DOHH2 (cell line): ENCODE data around the gene PLEKHM3.
"Not testable (repeated sequence)": the region's sequence is repeated elsewhere in the genome, so short reads cannot be mapped to it uniquely, and the experiment has no call there.

Experiments
- H3F3A ChIP-seq: fragments of 200-600 bp; sonication (generic), shearing (Covaris generic); 2 replicates; pipeline ENCODE4 v1.6.0; 2016; ENCODE audit warnings: antibody characterized with exemption, mild to moderate bottlenecking; ENCODE audit not compliant: control insufficient read depth, insufficient read depth
- H3K27ac ChIP-seq: fragments of 200-600 bp; sonication (generic); 2 replicates; pipeline ENCODE4 v1.5.1; 2014; ENCODE audit warnings: low read depth, mild to moderate bottlenecking, low read length, moderate library complexity
- H3K27me3 ChIP-seq: fragments of 200-600 bp; sonication (generic); 2 replicates; pipeline ENCODE4 v1.6.1; 2014; ENCODE audit warnings: mild to moderate bottlenecking, low read length, mixed read lengths; ENCODE audit not compliant: control insufficient read depth
- H3K36me3 ChIP-seq: fragments of 200-600 bp; sonication (generic); 2 replicates; pipeline ENCODE4 v1.6.1; 2014; ENCODE audit warnings: mild to moderate bottlenecking, low read length, moderate library complexity, mixed read lengths; ENCODE audit not compliant: control insufficient read depth
- H3K4me1 ChIP-seq: fragments of 200-600 bp; sonication (generic); 2 replicates; pipeline ENCODE4 v1.6.1; 2014; ENCODE audit warnings: mild to moderate bottlenecking, low read length, mixed read lengths; ENCODE audit not compliant: control insufficient read depth
- H3K4me2 ChIP-seq: fragments of 200-600 bp; sonication (generic); 2 replicates; pipeline ENCODE4 v1.6.0; 2014; ENCODE audit warnings: mild to moderate bottlenecking, low read length, moderate library complexity
- H3K4me3 ChIP-seq: fragments of 200-600 bp; sonication (generic); 2 replicates; pipeline ENCODE4 v1.5.1; 2014; ENCODE audit warnings: mild to moderate bottlenecking, low read length, mixed read lengths
- H3K79me2 ChIP-seq: fragments of 200-600 bp; sonication (generic); 2 replicates; pipeline ENCODE4 v1.6.1; 2014; ENCODE audit warnings: mild to moderate bottlenecking, low read length, mixed read lengths; ENCODE audit not compliant: control insufficient read depth
- H3K9me2 ChIP-seq: fragments of 200-600 bp; sonication (generic); replicated peaks from 2 replicates; pipeline ENCODE4 v1.6.1; 2014; ENCODE audit warnings: mild to moderate bottlenecking, low read length, mixed read lengths; ENCODE audit not compliant: control insufficient read depth
- H3K9me3 ChIP-seq: fragments of 200-600 bp; sonication (generic); 2 replicates; pipeline ENCODE4 v1.6.1; 2014; ENCODE audit warnings: antibody characterized with exemption, low read length, mixed read lengths; ENCODE audit not compliant: control insufficient read depth, insufficient read depth
- H4K20me1 ChIP-seq: fragments of 200-600 bp; sonication (generic); 2 replicates; pipeline ENCODE4 v1.6.0; 2014; ENCODE audit warnings: low read depth, mild to moderate bottlenecking, antibody characterized with exemption, low read length, moderate library complexity; ENCODE audit not compliant: control insufficient read depth, insufficient read depth
- CTCF ChIP-seq: fragments of 200-600 bp; sonication (generic); IDR thresholded peaks from one replicate; pipeline ENCODE4 v1.5.1; 2014; ENCODE audit warnings: antibody characterized with exemption, mild to moderate bottlenecking, low read depth, low read length; ENCODE audit not compliant: poor library complexity, severe bottlenecking
- EZH2phosphoT487 ChIP-seq: fragments of 200-600 bp; sonication (generic); IDR thresholded peaks from 2 replicates; pipeline ENCODE4 v1.6.1; 2017; ENCODE audit warnings: borderline replicate concordance, mild to moderate bottlenecking, antibody characterized with exemption, low read length, moderate library complexity, mixed read lengths

PLEKHM3 gene

GRCh38 chr2:207950063-207950760 lies 75.1 kb downstream of the PLEKHM3 start:
- H3K4me3 ChIP-seq: no peak overlapping the region
- no peaks in the 10 kb centered on the region for H3K9me3 ChIP-seq
- no peaks in the 10 kb centered on the region for H4K20me1 ChIP-seq
- H3K27me3 ChIP-seq: no peaks in the 10 kb centered on the region
- TF ChIP-seq EZH2phosphoT487 (no peak), CTCF (no peak)
- no peak overlapping the region for H3K27ac ChIP-seq
- H3K9me2 ChIP-seq: no peaks in the 10 kb centered on the region
- H3K79me2 ChIP-seq: no peaks in the 10 kb centered on the region
- H3K4me1 ChIP-seq: peaks cover 17% of the 10 kb centered on the region
- no peaks in the 10 kb centered on the region for H3K36me3 ChIP-seq
- H3F3A ChIP-seq: 0 out of 2 replicates have a peak, but pooled peaks cover 2% of the 10 kb centered on the region
- H3K4me2 ChIP-seq: no peak overlapping the region

- not testable (repeated sequence) for H4K20me1 ChIP-seq, H3K4me2 ChIP-seq, H3K36me3 ChIP-seq, H3K27ac ChIP-seq, H3K4me3 ChIP-seq, H3K27me3 ChIP-seq, H3F3A ChIP-seq, H3K79me2 ChIP-seq, H3K9me3 ChIP-seq, H3K9me2 ChIP-seq
- peaks cover 17% of the 10 kb centered on the region for H3K4me1 ChIP-seq
These were observed 76.1 kb downstream of the PLEKHM3 start for GRCh38 chr2:207949245-207949644.

GRCh38 chr2:207944979-207945600 lies 80.2 kb downstream of the PLEKHM3 start:
- Histone ChIP-seq H4K20me1 (no peaks in the 10 kb centered on the region), H3K79me2 (no peaks in the 10 kb centered on the region), H3K9me3 (no peaks in the 10 kb centered on the region), H3K4me2 (no peak overlapping the region), H3K4me3 (no peak overlapping the region), H3K4me1 (no peaks in the 10 kb centered on the region), H3K36me3 (no peaks in the 10 kb centered on the region), H3K27me3 (no peaks in the 10 kb centered on the region), H3F3A (no peaks in the 10 kb centered on the region), H3K9me2 (no peaks in the 10 kb centered on the region), H3K27ac (no peak overlapping the region)
- no peak for TF ChIP-seq EZH2phosphoT487
- no peak for TF ChIP-seq CTCF

GRCh38 chr2:207944334-207944733 lies 81.0 kb downstream of the PLEKHM3 start:
- TF ChIP-seq EZH2phosphoT487: no peak
- TF ChIP-seq CTCF: no peak
- H3K4me1 ChIP-seq: no peaks in the 10 kb centered on the region
- H3K27ac ChIP-seq: no peak overlapping the region
- H3K27me3 ChIP-seq: no peaks in the 10 kb centered on the region
- H3F3A ChIP-seq: no peaks in the 10 kb centered on the region
- H3K9me2 ChIP-seq: no peaks in the 10 kb centered on the region
- no peak overlapping the region for H3K4me2 ChIP-seq
- no peaks in the 10 kb centered on the region for H3K79me2 ChIP-seq
- no peaks in the 10 kb centered on the region for H4K20me1 ChIP-seq
- no peak overlapping the region for H3K4me3 ChIP-seq
- H3K36me3 ChIP-seq: no peaks in the 10 kb centered on the region
- no peaks in the 10 kb centered on the region for H3K9me3 ChIP-seq
